Chondrocyte (in vitro differentiated cells): ENCODE results near the gene LMO7. TPM values are rescaled to one million over a fixed set of nuclear protein-coding genes. Genes with fewer than 3 reads are reported as not detected.
"Not testable (repeated sequence)": the region's sequence is repeated elsewhere in the genome, so short reads cannot be mapped to it uniquely, and the experiment has no call there.

Source experiments
- DNase-seq: peaks from one replicate; pipeline ENCODE4 v3.0.0; 2021; ENCODE audit warnings: mixed read lengths, low spot score
- H3K27ac Mint-ChIP-seq: one replicate; pipeline ENCODE4 v1.8.0; 2021; ENCODE audit warnings: mild to moderate bottlenecking, moderate library complexity, mixed read lengths; ENCODE audit not compliant: unreplicated experiment
- H3K27me3 Mint-ChIP-seq: 2 replicates; pipeline ENCODE4 v1.8.0; 2021; ENCODE audit warnings: low read depth, mixed read lengths
- H3K36me3 Mint-ChIP-seq: 2 replicates; pipeline ENCODE4 v1.8.0; 2021; ENCODE audit warnings: low read depth, mixed read lengths
- H3K4me1 Mint-ChIP-seq: 2 replicates; pipeline ENCODE4 v1.8.0; 2021; ENCODE audit warnings: low read depth, mild to moderate bottlenecking, mixed read lengths
- H3K4me3 Mint-ChIP-seq: one replicate; pipeline ENCODE4 v1.8.0; 2021; ENCODE audit warnings: mild to moderate bottlenecking, moderate library complexity, mixed read lengths; ENCODE audit not compliant: unreplicated experiment
- H3K9me3 Mint-ChIP-seq: 2 replicates; pipeline ENCODE4 v1.8.0; 2021; ENCODE audit warnings: low read depth, mixed read lengths
- CTCF ChIP-seq: fragments of 200-600 bp; sonication (generic); IDR thresholded peaks from 2 replicates; pipeline ENCODE4 v1.5.0; 2021; ENCODE audit warnings: antibody characterized with exemption, mild to moderate bottlenecking, moderate library complexity
- total RNA-seq: library from RNA; stranded (reverse); gene quantifications from 3 replicates; pipeline ENCODE4 v1.2.1, GENCODE V29; 2021

Gene LMO7
- total RNA-seq, 1 donor from 2014 or later = 199 TPM

DNA sequence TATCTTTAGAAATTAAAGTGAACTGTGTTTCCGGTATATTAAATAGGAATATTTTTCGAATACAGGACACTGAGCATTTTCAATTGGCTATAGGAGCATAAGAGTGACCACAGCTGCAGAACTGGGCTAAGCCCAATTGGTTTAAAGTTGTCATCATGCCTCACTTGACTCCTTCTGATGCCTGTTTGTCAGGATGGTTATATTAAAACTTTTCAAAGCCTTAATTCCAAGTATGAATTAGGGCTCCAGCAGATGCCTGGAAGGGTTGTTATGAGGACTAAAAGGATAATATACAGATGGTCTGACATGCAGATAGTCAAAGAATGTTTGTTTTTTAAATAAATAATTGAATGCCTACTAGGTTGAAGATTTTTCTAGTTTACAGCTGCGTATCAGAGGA lies 100.0 kb downstream of the LMO7 start:
- H3K36me3 Mint-ChIP-seq = peaks cover 21% of the 10 kb centered on the region
- H3K9me3 Mint-ChIP-seq = peaks cover 4% of the 10 kb centered on the region
- no peak overlapping the region for H3K4me3 Mint-ChIP-seq
- no peak for TF ChIP-seq CTCF
- H3K4me1 Mint-ChIP-seq = peaks cover 48% of the 10 kb centered on the region
- H3K27me3 Mint-ChIP-seq = no peaks in the 10 kb centered on the region
- no peak for DNase-seq
- H3K27ac Mint-ChIP-seq = peak overlapping the region; percentile 1

- no peak overlapping the region for H3K4me3 Mint-ChIP-seq
- no peak for DNase-seq
- no peak for TF ChIP-seq CTCF
Observed at GRCh38 chr13:75738841-75739240, 102.7 kb downstream of the LMO7 start.

GRCh38 chr13:75739244-75739868 lies 103.2 kb downstream of the LMO7 start:
- Mint-ChIP-seq H3K9me3 (peaks cover 8% of the 10 kb centered on the region), H3K27ac (peak overlapping the region; percentile 55), H3K36me3 (peaks cover 21% of the 10 kb centered on the region), H3K4me3 (no peak overlapping the region), H3K4me1 (peaks cover 67% of the 10 kb centered on the region), H3K27me3 (no peaks in the 10 kb centered on the region)
- TF ChIP-seq CTCF = no peak
- no peak for DNase-seq

More at GRCh38 chr13:75738841-75739240, 102.7 kb downstream of the LMO7 start:
- Mint-ChIP-seq H3K9me3 (peaks cover 8% of the 10 kb centered on the region), H3K27me3 (no peaks in the 10 kb centered on the region), H3K36me3 (peaks cover 24% of the 10 kb centered on the region), H3K27ac (no peak overlapping the region), H3K4me1 (peaks cover 63% of the 10 kb centered on the region)

DNA sequence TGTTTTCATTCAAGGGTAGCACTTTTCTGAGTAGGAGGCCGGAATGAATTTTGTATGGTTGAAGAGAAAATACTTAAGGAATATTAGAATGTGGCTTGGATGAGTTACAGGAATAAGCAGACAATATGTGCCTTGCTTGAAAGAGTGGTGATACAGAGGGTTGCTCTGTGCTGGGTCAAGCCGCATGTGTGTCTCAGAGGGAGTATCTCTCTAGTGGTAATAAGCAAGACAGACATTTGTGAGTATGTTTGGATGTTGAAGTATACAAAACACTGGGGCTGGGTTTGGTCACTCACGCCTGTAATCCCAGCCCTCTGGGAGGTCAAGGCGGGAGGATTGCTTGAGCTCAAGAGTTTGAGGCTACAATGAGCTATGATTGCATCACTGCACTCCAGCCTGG lies 103.9 kb downstream of the LMO7 start:
- H3K4me3 Mint-ChIP-seq = no peak overlapping the region

GRCh38 chr13:75743072-75743471 lies 106.9 kb downstream of the LMO7 start:
- not testable (repeated sequence) for DNase-seq, H3K27me3 Mint-ChIP-seq, H3K4me3 Mint-ChIP-seq
- H3K4me1 Mint-ChIP-seq = peaks cover 64% of the 10 kb centered on the region
- H3K9me3 Mint-ChIP-seq = peaks cover 17% of the 10 kb centered on the region
- H3K36me3 Mint-ChIP-seq = peaks cover 21% of the 10 kb centered on the region
- peak overlapping the region; percentile 39 for H3K27ac Mint-ChIP-seq

More for the DNA sequence above, 103.9 kb downstream of the LMO7 start:
- Mint-ChIP-seq H3K4me1 (peaks cover 73% of the 10 kb centered on the region), H3K27ac (peak overlapping the region; percentile 55), H3K9me3 (peaks cover 12% of the 10 kb centered on the region), H3K27me3 (no peaks in the 10 kb centered on the region), H3K36me3 (peaks cover 23% of the 10 kb centered on the region)
- TF ChIP-seq CTCF = no peak
- no peak for DNase-seq

GRCh38 chr13:75744127-75744526 lies 108.0 kb downstream of the LMO7 start:
- H3K36me3 Mint-ChIP-seq = peaks cover 23% of the 10 kb centered on the region
- no peak overlapping the region for H3K4me3 Mint-ChIP-seq
- peak overlapping the region; percentile 20 for H3K27ac Mint-ChIP-seq
- peaks cover 60% of the 10 kb centered on the region for H3K4me1 Mint-ChIP-seq
- no peak for TF ChIP-seq CTCF
- H3K27me3 Mint-ChIP-seq = no peaks in the 10 kb centered on the region
- peaks cover 17% of the 10 kb centered on the region for H3K9me3 Mint-ChIP-seq
- no peak for DNase-seq
